LNCAP (cell line): ENCODE results near the gene CCM2.

Source experiments
- TF ChIP-seq, protein P1 (sequence below): fragments of 450-650 bp; IDR thresholded peaks from 2 replicates; pipeline ENCODE4 v1.5.1; 2017; ENCODE audit warnings: mild to moderate bottlenecking

CCM2 gene

DNA sequence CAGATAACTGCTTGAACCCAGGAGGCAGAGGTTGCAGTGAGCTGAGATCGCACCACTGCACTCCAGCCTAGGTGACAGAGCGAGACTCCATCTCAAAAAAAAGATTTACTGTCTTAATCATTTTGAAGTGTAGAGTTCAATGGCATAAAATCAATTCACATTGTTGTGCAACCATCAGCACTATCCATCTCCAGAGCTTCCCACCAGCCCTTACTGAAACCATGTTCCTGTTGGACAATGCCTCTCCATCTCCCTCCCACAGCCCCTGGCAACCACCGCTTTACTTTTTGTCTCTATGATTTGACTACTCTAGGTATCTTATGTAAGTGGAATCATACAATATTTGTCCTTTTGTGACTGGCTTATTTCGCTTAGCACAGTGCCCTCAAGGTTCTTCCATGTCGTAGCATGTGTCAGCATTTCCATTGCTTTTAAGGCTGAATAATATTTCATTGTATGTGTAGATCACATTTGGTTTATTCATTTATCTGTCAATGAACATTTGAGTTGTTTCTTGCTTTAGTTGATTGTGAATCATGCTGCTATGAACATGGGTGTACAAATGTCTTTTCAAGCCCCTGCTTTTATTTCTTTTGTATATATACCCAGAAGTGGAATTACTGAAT is 55.7 kb downstream of the CCM2 start:
- TF ChIP-seq, protein P1, sequence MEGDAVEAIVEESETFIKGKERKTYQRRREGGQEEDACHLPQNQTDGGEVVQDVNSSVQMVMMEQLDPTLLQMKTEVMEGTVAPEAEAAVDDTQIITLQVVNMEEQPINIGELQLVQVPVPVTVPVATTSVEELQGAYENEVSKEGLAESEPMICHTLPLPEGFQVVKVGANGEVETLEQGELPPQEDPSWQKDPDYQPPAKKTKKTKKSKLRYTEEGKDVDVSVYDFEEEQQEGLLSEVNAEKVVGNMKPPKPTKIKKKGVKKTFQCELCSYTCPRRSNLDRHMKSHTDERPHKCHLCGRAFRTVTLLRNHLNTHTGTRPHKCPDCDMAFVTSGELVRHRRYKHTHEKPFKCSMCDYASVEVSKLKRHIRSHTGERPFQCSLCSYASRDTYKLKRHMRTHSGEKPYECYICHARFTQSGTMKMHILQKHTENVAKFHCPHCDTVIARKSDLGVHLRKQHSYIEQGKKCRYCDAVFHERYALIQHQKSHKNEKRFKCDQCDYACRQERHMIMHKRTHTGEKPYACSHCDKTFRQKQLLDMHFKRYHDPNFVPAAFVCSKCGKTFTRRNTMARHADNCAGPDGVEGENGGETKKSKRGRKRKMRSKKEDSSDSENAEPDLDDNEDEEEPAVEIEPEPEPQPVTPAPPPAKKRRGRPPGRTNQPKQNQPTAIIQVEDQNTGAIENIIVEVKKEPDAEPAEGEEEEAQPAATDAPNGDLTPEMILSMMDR = no peak

DNA sequence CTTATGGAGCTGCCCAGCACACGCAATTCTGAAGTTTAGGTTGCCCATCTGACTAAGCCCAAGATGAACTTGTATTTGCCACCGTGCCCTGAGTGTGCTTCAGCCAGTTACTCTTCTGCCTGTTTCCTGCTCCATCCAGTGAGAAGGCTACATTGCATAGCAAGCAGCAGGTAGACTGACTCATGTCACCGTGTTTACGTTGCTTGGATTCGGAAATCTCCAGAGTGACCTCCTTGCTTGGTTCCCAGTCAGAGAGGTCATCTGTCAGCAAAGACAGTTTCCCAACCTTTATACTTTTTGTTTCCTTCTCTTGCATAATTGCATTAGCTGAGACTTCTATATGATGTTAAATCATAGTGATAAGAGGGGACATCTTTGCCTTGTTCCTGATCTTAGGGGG is 57.9 kb downstream of the CCM2 start:
- TF ChIP-seq, protein P1 = no peak

DNA sequence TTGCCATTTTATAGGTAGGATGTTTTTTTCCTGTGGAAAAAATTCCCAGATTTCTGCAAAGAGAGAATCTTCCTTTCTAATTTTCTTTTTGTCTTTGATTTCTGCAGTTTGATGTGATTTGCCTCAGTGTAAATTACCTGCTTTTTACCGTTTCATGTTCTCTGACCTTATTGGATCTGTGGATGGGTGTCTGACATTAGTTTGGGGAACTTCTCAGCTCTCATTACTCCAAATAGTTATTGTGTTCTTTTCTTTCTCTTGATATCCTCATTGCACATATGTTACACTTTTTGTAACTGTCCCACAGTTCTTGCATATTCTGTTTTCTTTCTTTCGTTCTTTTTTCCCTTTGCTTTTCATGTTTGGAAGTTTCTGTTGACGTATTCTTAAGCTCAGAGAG is 60.3 kb downstream of the CCM2 start:
- TF ChIP-seq, protein P1 = no peak

DNA sequence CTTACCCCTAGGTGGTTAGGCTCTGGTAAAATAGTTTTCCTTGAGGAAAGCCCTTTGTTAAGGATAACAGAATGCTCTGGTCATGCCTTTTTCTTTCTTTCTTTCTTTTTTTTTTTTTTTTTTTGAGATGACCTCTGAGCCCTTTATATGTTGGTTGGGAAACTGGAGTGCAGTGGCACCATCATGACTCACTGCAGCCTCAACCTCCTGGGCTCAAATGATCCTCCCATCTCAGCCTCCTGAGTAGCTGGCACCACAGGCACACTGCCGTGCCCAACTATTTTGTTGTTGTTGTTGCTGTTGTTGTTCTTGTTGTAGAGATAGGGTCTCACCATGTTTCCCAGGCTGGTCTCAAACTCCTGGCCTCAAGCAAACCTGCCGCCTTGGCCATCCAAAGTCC is 61.4 kb downstream of the CCM2 start:
- TF ChIP-seq, protein P1 = no peak

DNA sequence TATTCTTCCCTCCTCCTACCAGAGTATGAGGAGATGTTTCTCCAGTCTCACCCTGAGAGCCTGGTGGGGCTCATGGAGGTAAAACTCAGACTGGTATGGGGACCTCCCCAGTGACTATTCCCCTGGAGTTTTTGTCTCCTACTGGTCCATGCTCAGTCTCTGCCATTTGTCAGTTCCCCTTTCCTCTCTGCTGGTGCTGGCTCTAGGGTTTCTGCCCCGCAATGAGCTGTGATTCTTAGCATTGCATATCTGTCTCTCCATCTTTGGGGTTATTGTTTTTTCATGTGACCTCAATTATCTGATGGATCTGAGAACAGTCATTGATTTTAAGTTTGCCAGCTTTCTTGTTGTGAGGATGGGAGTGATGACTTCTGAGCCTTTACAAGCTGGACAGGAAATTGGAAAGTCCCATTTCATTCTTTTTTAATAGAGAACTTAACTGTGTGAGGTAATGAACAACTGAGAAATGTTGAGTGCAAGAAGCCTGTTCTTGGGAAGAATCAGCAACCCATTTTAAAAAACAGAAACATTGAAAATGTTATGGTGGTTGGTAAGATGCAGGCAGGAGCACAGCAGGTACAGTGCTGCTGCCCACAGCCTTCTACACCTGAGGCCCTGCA is 61.9 kb downstream of the CCM2 start:
- TF ChIP-seq, protein P1 = no peak

DNA sequence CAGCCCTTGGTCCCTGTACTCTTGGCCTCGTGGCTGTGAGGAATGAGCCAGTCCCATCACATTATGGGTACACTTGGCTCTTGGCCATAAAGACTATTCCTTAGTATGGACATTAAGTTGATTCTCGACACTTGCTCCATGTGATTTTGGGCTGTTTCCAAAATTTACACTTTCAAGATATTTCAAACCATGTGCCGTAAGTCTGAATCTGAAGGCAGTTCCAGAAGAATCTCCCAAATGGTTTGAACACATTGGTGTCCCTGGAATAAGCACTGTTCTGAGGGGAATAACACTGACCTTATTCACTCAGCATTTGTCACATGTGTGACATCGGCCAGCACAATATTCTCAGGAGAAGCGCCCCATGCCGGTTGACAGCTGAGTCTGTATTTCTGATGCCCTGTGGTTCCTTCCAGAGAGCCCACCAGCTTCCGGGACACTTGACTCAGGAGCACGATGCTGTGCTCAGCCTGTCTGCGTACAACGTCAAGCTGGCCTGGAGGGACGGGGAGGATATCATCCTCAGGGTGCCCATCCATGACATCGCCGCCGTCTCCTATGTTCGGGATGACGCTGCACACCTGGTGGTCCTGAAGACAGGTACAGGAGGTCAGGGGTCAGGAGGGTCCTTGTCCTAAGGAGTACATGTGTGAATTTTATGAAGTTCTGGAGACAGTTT is 64.2 kb downstream of the CCM2 start:
- TF ChIP-seq, protein P1 = no peak

DNA sequence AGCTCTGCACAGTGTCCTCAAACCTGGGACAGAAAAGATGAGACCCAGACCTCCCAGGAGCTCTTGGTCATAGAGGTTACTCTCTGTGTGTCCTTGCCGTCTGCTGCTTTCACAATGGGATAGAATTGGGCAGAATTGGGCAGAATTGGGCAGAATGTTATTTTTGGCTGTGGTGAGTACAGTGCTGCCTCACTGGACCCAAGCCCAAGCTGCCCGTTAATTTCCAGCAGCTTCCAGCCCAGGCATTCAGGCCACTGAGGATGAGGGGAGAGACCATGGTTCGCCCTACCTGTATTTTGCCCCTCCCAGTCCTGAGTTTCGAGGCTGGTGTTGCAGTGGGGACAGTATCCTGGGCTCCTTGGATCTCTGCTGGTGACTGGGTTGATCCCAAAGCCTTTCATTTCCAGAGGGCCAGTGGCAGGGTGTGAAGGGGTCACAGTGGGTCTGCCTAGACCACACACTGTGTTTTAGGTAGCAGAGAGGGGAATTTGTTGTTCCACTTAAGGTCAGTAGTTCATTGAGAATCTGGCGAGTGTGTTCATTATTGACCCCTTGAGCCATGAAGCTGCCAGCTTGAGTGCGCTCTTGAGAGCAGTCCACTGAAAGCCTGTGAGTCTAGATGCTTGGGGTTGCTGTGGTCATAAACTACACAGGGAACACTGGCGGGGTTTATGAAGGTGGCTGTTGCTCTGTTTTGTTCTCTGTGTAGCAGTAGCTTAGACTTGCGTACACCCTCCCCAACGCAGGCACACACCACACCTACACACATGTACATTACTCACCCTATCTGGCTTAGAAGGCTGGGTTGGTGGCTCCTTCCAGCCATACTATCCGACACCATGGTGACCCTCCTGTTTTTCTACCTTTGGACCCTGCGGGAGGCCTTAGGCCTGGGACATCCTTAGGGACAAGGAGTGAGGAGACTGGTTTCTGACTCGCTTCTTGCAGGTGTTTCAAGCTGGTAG is 65.3 kb downstream of the CCM2 start:
- TF ChIP-seq, protein P1 = no peak
